NCI-H146 treated with DMSO at 0.1 percent for 48 hours (cell line): Measurements from ENCODE around the gene KIR2DL4.
"Not testable (repeated sequence)": the region's sequence is repeated elsewhere in the genome, so short reads cannot be mapped to it uniquely, and the experiment has no call there.

Experiments
- DNase-seq: peaks from one replicate; lab custom pipeline; 2025; ENCODE audit not compliant: unreplicated experiment; lab: John Stamatoyannopoulos, UW

Gene KIR2DL4

GRCh38 chr19:54803410-54803809 is at the start of gene KIR2DL4:
Gene KIR2DL4, plus strand, starts transcription at chr19:54803610. Its CDS starts 42 bp downstream, at chr19:54803652.
- no peak for DNase-seq

- DNase-seq, result not testable (repeated sequence)
Observed at GRCh38 chr19:54756204-54757110, 47.0 kb upstream of the KIR2DL4 start.

GRCh38 chr19:54758577-54758976 is 44.8 kb upstream of the KIR2DL4 start:
- DNase-seq, result not testable (repeated sequence)

- DNase-seq, result not testable (repeated sequence)
Observed at GRCh38 chr19:54764219-54764618, 39.2 kb upstream of the KIR2DL4 start.

GRCh38 chr19:54766464-54766863 is 36.9 kb upstream of the KIR2DL4 start:
- not testable (repeated sequence) for DNase-seq

- DNase-seq, result not testable (repeated sequence)
Observed at GRCh38 chr19:54769646-54770045, 33.8 kb upstream of the KIR2DL4 start, which contains the start of gene KIR2DL1. Gene KIR2DL1, plus strand, starts transcription at chr19:54769793. Its CDS starts 58 bp downstream, at chr19:54769851.

- DNase-seq, result not testable (repeated sequence)
Observed at GRCh38 chr19:54770511-54770910, 32.9 kb upstream of the KIR2DL4 start.

GRCh38 chr19:54771018-54771960 is 32.1 kb upstream of the KIR2DL4 start:
- not testable (repeated sequence) for DNase-seq

- not testable (repeated sequence) for DNase-seq
Observed at GRCh38 chr19:54772666-54773065, 30.7 kb upstream of the KIR2DL4 start.

- DNase-seq, result not testable (repeated sequence)
Observed at GRCh38 chr19:54775095-54775815, 28.2 kb upstream of the KIR2DL4 start.

GRCh38 chr19:54775830-54776229 is 27.6 kb upstream of the KIR2DL4 start:
- not testable (repeated sequence) for DNase-seq

GRCh38 chr19:54777851-54778250 is 25.6 kb upstream of the KIR2DL4 start:
- not testable (repeated sequence) for DNase-seq

- not testable (repeated sequence) for DNase-seq
Observed at GRCh38 chr19:54778896-54779295, 24.5 kb upstream of the KIR2DL4 start.

GRCh38 chr19:54782916-54783315 is 20.5 kb upstream of the KIR2DL4 start:
- DNase-seq, result not testable (repeated sequence)

GRCh38 chr19:54786091-54786723 is 17.2 kb upstream of the KIR2DL4 start:
- DNase-seq, result not testable (repeated sequence)

GRCh38 chr19:54788154-54788553 is 15.3 kb upstream of the KIR2DL4 start:
- not testable (repeated sequence) for DNase-seq

GRCh38 chr19:54790711-54791110 is 12.7 kb upstream of the KIR2DL4 start:
- DNase-seq, result no peak

- no peak for DNase-seq
Observed at GRCh38 chr19:54791476-54791875, 11.9 kb upstream of the KIR2DL4 start.

- DNase-seq, result no peak
Observed at GRCh38 chr19:54792814-54793213, 10.6 kb upstream of the KIR2DL4 start.

GRCh38 chr19:54795758-54796157 is 7.7 kb upstream of the KIR2DL4 start:
- no peak for DNase-seq
